Heart right ventricle (tissue), 16 donors: ENCODE measurements around the gene RAD50. TPM values are rescaled to one million over a fixed set of nuclear protein-coding genes. Genes with fewer than 3 reads are reported as not detected.

ENCODE experiments used
- ATAC-seq, 8 donors: fragments of 200-7000 bp; cut with Tn5 transposase; one replicate each; pipeline ENCODE4 v1.9.1; 2020; ENCODE audit warnings: mild to moderate bottlenecking in 8 of 8, moderate library complexity in 8 of 8, moderate number of reproducible peaks in 1 of 8
- DNase-seq, 2 donors: peaks; one replicate each; pipeline ENCODE4 v3.0.0-alpha.2; 2020
- H3K27ac ChIP-seq, 10 donors: fragments of 200-600 bp; sonication (generic) in 2 of 10; one replicate each; pipeline versions ENCODE4 v1.5.0 to v1.8.0; 2020 to 2022; ENCODE audit warnings: mild to moderate bottlenecking in 3 of 10
- H3K27me3 ChIP-seq, 7 donors: fragments of 200-600 bp; one replicate each; pipeline ENCODE4 v1.8.0; 2021 to 2022; ENCODE audit warnings: mild to moderate bottlenecking in 2 of 7
- H3K36me3 ChIP-seq, 9 donors: fragments of 200-600 bp; sonication (generic) in 1 of 9; one replicate each; pipeline versions ENCODE4 v1.5.0 to v1.8.0; 2020 to 2022; ENCODE audit warnings: mild to moderate bottlenecking in 2 of 9
- H3K4me1 ChIP-seq, 9 donors: fragments of 200-600 bp; sonication (generic) in 1 of 9; one replicate each; pipeline versions ENCODE4 v1.5.0 to v1.8.0; 2020 to 2022; ENCODE audit warnings: mild to moderate bottlenecking in 4 of 9
- H3K4me3 ChIP-seq, 10 donors: fragments of 200-600 bp; sonication (generic) in 2 of 10; one replicate each; pipeline versions ENCODE4 v1.5.0 to v1.8.0; 2020 to 2022; ENCODE audit warnings: mild to moderate bottlenecking in 7 of 10, moderate library complexity in 2 of 10
- H3K9me3 ChIP-seq, 11 donors: fragments of 200-600 bp in 10 of 11; sonication (generic) in 2 of 11; one replicate each; pipeline versions ENCODE4 v1.5.0 to v1.8.0; 2013 to 2022; ENCODE audit warnings: mild to moderate bottlenecking in 2 of 11, control low read depth in 1 of 11, moderate library complexity in 1 of 11
- whole genome bisulfite sequencing, 2 donors: extraction: QIAGEN DNeasy Blood & Tissue Kit; methylation state at CpG; one replicate each; pipeline ENCODE4 v1.1.7; 2013; ENCODE audit warnings: inconsistent platforms in 1 of 2; 5-methylcytosine and 5-hydroxymethylcytosine counted together
- intact Hi-C, 10 donors: fragments of 100-400 bp; cut with DNase I; formaldehyde crosslinking; loops; one replicate each; pipeline versions ENCODE4 v1.11.1 to v1.14.2; 2022
- polyA plus RNA-seq, 2 donors: library from polyadenylated mRNA; stranded (reverse); fragments of 200-250 nt; gene quantifications; one replicate each; pipeline ENCODE4 v1.2.3, GENCODE V29; 2013
- total RNA-seq, 10 donors: library from RNA; stranded (reverse); fragmentation: NEBNext Ultra II Directional in 3 of 10; extraction: Animal tissue kit (Norgen Biotek cat#: 25700) in 3 of 10; gene quantifications; one replicate each; pipeline versions ENCODE4 v1.2.1 to v1.2.4, GENCODE V29; 2021 to 2023
- TF ChIP-seq, protein P1 (sequence below), 9 donors: fragments of 200-600 bp; sonication (generic) in 2 of 9; IDR thresholded peaks; one replicate each; pipeline versions ENCODE4 v1.5.0 to v1.8.0; 2021 to 2022; ENCODE audit warnings: antibody characterized with exemption in 9 of 9, mild to moderate bottlenecking in 5 of 9, moderate library complexity in 1 of 9
- donor health status: Arrhythmogenic right ventricular cardiomyopathy.
- donor health status: ischemic (EF 13 %, LVEDD 7.1; RV severe dilation, severe dysfunction).
- donor health status: healthy with polysubstance abuse.
- donor health status: DM: no; HTN: yes; CAD: no.
- donor health status: DM: no; HTN: no; CAD: no.
- donor health status: ischemic (EF 25% LVEDD 6.9; RV normal size, moderate dysfunction).
- donor health status: ischemic (EF 25% LVEDD 5.7; RV mildly dilated, moderate dysfunction).
- donor health status: healthy.
- donor health status: DM: yes; HTN: yes; CAD: no.
- donor health status: Ischemic cardiomyopathy.
- donor health status: ischemic (EF 35%, LVEDD 5.7; RV mildly dilated, moderate dysfunction).
- donor health status: nonischemic (EF 11% LVEDD 7.7; RV severe dilation, severe dysfunction).
- donor health status: DM: yes; HTN: yes; CAD: no.
- donor health status: PGD.
- donor health status: ischemic (EF 29% LVEDD 5.4; RV normal size, mild dysfunction).
- donor health status: nonischemic (EF 23%, LVEDD 6.1; RV moderate dilation, normal function).

RAD50 gene
- total and polyA plus RNA-seq, 12 donors = 6.8 to 38.5 (median 31.8) TPM

DNA sequence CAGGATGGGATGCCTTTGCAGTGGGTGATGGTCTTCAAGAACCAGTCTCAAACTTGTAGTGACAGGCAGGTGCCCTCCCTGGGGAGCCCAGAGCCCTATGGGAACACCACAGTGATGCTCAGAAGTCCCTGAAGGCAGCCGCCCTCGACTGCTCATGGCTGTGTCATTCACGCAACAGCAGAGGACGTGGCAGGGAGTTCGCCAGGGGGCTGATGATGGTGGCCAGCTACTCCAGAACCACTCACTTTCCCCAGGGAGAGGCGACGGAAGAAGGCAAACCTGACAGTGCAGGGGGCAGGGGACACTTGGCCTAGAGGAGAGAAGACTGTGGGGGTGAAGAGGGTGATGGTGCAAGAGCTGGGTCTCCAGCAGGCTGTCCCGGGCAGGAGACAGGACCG, 105.2 kb downstream of the RAD50 start:
- WGBS, 2 donors = 92 to 93% methylated on average over 9 of the region's 9 CpGs
- TF ChIP-seq, protein P1, sequence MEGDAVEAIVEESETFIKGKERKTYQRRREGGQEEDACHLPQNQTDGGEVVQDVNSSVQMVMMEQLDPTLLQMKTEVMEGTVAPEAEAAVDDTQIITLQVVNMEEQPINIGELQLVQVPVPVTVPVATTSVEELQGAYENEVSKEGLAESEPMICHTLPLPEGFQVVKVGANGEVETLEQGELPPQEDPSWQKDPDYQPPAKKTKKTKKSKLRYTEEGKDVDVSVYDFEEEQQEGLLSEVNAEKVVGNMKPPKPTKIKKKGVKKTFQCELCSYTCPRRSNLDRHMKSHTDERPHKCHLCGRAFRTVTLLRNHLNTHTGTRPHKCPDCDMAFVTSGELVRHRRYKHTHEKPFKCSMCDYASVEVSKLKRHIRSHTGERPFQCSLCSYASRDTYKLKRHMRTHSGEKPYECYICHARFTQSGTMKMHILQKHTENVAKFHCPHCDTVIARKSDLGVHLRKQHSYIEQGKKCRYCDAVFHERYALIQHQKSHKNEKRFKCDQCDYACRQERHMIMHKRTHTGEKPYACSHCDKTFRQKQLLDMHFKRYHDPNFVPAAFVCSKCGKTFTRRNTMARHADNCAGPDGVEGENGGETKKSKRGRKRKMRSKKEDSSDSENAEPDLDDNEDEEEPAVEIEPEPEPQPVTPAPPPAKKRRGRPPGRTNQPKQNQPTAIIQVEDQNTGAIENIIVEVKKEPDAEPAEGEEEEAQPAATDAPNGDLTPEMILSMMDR (IDR thresholded peaks at IDR 0.05) = no peak
- H3K4me3 ChIP-seq = no peak overlapping the region
- H3K9me3 ChIP-seq = no peaks in the 10 kb centered on the region
- DNase-seq = no peak
- peaks cover 0 to 7% (median 4%) of the 10 kb centered on the region in 7 donors for H3K27me3 ChIP-seq
- ATAC-seq = no peak
- H3K36me3 ChIP-seq = no peaks in the 10 kb centered on the region
- H3K27ac ChIP-seq = no peak overlapping the region
- intact Hi-C loops = no loop called here
- H3K4me1 ChIP-seq = peaks cover 0 to 11% (median 0%) of the 10 kb centered on the region in 9 donors

DNA sequence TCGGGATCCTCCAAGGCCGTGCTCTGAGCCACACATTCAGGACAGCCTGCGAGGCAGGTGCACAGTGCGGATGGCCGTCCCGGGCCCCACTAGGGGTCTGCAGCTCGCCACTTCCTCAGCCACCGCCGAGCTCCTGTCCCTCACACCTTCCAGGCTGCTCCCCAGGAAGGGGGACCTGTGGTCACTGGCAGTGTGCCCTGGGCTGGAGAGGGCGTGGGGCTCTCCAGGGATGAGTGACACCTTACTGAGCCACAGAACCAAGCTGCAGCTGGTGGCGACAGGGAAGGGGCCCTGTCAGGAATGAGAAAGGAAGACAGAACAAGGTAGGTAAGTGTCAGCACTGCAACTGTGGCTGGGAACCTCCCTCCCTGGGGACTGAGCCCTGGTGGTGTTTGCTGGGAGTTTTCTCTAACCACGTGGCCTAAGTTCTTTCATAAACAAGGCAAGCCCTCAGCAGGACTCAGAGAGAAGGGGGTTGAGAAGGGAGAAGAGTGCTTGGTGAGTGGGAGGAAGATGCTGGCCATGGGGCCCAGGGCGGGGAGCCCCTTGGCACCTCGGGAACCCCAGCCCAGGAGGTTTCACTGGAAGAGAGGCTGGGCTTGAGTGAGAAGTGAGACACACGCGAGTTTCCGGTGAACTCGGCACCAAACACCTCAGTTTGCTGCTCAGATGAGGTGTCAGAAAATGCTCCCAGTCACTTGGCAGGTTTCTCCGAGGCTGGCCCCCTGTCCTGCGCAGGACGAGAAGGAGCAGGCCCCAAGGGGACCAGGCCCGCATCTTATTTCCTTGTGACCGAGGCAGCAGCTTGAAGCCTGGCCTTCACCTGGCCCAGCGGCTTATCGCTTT, 106.4 kb downstream of the RAD50 start:
- 75 to 78% methylated on average over 25 of the region's 25 CpGs for WGBS, 2 donors
- Histone ChIP-seq H3K9me3 (no peaks in the 10 kb centered on the region), H3K36me3 (no peaks in the 10 kb centered on the region), H3K27ac (peak overlapping the region in 1 of 10 donors; percentile 38), H3K4me1 (peaks cover 0 to 11% (median 0%) of the 10 kb centered on the region in 9 donors), H3K27me3 (peaks cover 0 to 9% (median 0%) of the 10 kb centered on the region in 7 donors), H3K4me3 (no peak overlapping the region)
- intact Hi-C loops = no loop called here
- TF ChIP-seq, protein P1 (IDR thresholded peaks at IDR 0.05) = no peak
- ATAC-seq (no peak), DNase-seq (no peak)

DNA sequence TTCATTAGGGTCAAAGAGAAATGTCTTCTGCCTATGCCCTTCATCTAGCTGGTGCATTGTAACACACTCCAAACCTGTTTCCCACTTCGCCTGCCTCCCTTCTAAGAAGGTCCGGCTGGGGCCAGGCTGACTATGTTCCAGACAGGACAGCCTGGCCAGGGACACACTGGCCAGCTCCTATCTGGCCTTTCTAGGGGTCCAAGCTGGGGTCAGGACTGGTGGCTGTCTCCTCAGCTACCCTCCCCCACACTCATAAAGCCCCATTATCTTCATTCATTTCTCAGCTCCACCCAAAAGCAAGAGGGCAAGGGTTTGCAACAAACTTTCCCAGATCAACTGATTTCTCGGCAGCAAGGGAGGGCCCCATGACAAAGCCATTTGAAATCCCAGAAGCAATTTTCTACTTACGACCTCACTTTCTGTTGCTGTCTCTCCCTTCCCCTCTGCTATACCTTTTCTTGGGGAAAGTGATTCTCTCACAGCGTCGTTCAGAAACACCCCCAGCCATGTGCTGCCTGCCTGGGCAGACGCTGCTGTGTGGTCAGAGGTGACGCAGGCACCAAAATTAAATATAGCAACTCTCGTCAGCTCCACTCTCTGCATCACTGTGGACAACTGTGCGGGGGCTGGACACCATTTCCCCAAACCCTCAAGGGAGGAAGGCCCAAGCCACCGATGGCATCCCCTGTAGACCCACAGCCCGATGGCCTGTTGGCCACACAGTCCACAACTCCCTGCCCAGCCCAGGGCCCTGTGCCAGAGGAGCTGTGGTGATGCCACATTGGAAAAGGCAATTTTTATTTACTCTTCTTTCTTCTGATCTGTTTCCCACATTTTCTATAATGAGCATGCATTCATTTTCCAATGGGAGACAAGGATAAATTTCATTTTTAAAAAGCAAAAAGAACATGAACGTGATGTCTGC, 107.3 kb downstream of the RAD50 start:
- TF ChIP-seq, protein P1 (IDR thresholded peaks at IDR 0.05) = no peak
- intact Hi-C loops = no loop called here
- Histone ChIP-seq H3K36me3 (no peaks in the 10 kb centered on the region), H3K4me3 (no peak overlapping the region), H3K4me1 (peaks cover 0 to 11% (median 0%) of the 10 kb centered on the region in 9 donors), H3K27ac (peak overlapping the region in 1 of 10 donors; percentile 38), H3K9me3 (no peaks in the 10 kb centered on the region), H3K27me3 (peaks cover 0 to 9% (median 0%) of the 10 kb centered on the region in 7 donors)
- peak in 1 of 8 donors; percentile 40 for ATAC-seq
- WGBS, 2 donors = 77 to 79% methylated on average over 13 of the region's 13 CpGs
- no peak for DNase-seq

DNA sequence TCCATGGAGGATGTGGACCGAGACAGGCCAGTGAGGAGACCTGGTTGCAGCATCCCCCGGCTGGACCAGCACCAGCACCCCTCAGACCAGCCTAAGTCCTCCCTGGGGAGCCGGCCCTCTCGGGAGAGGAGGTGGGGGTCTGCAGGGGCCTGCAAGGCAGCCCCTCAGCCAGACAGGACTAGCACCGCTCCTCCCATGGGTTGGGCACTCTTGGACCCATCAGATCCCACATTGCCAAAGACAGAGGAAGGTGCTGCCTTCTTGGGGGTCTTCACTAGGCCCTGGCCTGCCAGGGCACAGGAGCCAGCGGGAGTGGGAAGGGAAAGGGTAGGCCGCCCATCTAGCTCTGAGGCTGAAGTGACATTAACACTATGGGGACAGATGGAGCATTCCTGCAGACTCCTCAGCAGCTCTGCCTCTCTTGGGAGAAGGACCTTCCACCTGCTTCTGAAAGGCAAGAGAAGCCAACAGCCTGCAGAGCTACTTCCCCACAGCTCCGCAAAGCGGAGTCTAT, 108.0 kb downstream of the RAD50 start:
- DNase-seq (no peak), ATAC-seq (peak in 1 of 8 donors; percentile 16)
- no peaks in the 10 kb centered on the region for H3K9me3 ChIP-seq
- H3K4me3 ChIP-seq = no peak overlapping the region
- 94 to 99% methylated on average over 9 of the region's 9 CpGs for WGBS, 2 donors
- intact Hi-C loops = no loop called here
- TF ChIP-seq, protein P1 (IDR thresholded peaks at IDR 0.05) = no peak
- H3K27ac ChIP-seq = no peak overlapping the region
- H3K4me1 ChIP-seq = peaks cover 0 to 11% (median 0%) of the 10 kb centered on the region in 9 donors
- H3K27me3 ChIP-seq = peaks cover 0 to 9% (median 0%) of the 10 kb centered on the region in 7 donors
- H3K36me3 ChIP-seq = no peaks in the 10 kb centered on the region
